Small intestine (tissue), 7 donors: Measurements from ENCODE around the gene SMTN. TPM values are rescaled to one million over a fixed set of nuclear protein-coding genes. Genes with fewer than 3 reads are reported as not detected.

Experiments
- DNase-seq, 2 donors: peaks; one replicate each; pipeline versions ENCODE4 v3.0.0 to v3.0.0-alpha.2; 2013
- FAIRE-seq: peaks from 2 replicates; lab custom pipeline; 2012; peaks lifted over from hg19 to GRCh38; lab: Jason Lieb, UNC
- H3K27ac ChIP-seq, 3 donors: one replicate each; pipeline ENCODE4 v1.5.1; 2013; ENCODE audit warnings: low read length in 2 of 3, mild to moderate bottlenecking in 2 of 3, control low read depth in 1 of 3, inconsistent platforms in 1 of 3, low read depth in 1 of 3, moderate library complexity in 1 of 3
- H3K27me3 ChIP-seq, 3 donors: one replicate each; pipeline ENCODE4 v1.6.1; 2013; ENCODE audit warnings: low read length in 3 of 3, inconsistent platforms in 1 of 3; ENCODE audit not compliant: control insufficient read depth in 3 of 3, insufficient read depth in 3 of 3
- H3K36me3 ChIP-seq, 3 donors: one replicate each; pipeline ENCODE4 v1.6.1; 2013; ENCODE audit warnings: low read length in 3 of 3, inconsistent platforms in 1 of 3, low read depth in 1 of 3, mild to moderate bottlenecking in 1 of 3, moderate library complexity in 1 of 3; ENCODE audit not compliant: control insufficient read depth in 3 of 3, insufficient read depth in 2 of 3
- H3K4me1 ChIP-seq, 3 donors: one replicate each; pipeline ENCODE4 v1.6.1; 2013; ENCODE audit warnings: low read length in 2 of 3, inconsistent platforms in 1 of 3, low read depth in 1 of 3, mild to moderate bottlenecking in 1 of 3, moderate library complexity in 1 of 3; ENCODE audit not compliant: control insufficient read depth in 3 of 3, insufficient read depth in 2 of 3
- H3K4me3 ChIP-seq, 3 donors: one replicate each; pipeline ENCODE4 v1.5.1; 2013; ENCODE audit warnings: low read length in 3 of 3, control low read depth in 1 of 3, inconsistent platforms in 1 of 3, low read depth in 1 of 3, mild to moderate bottlenecking in 1 of 3, moderate library complexity in 1 of 3
- H3K9me3 ChIP-seq, 2 donors: one replicate each; pipeline ENCODE4 v1.6.1; 2013; ENCODE audit warnings: low read depth in 1 of 2, low read length in 1 of 2; ENCODE audit not compliant: control insufficient read depth in 2 of 2, insufficient read depth in 1 of 2
- WGBS, 3 donors: extraction: QIAGEN DNeasy Blood & Tissue Kit; methylation state at CpG; one replicate each; pipeline ENCODE4 v1.1.7; 2013; 5-methylcytosine and 5-hydroxymethylcytosine counted together
- polyA plus RNA-seq, 4 donors: library from polyadenylated mRNA; stranded (reverse) in 3 of 4; unstranded in 1 of 4; fragments of 200-250 nt in 3 of 4; fragments of 120-200 nt in 1 of 4; gene quantifications; one replicate each; pipeline versions ENCODE4 v1.2.1 to v1.2.3, GENCODE V29; 2013
- donor health status: healthy with polysubstance abuse.
- donor health status: control.
- donor health status: control.
- donor health status: Bipolar disorder and iron deficiency.
- donor health status: healthy.

The SMTN gene
- polyA plus RNA-seq, 4 donors, result 7.8 to 74.8 (median 44.2) TPM

DNA sequence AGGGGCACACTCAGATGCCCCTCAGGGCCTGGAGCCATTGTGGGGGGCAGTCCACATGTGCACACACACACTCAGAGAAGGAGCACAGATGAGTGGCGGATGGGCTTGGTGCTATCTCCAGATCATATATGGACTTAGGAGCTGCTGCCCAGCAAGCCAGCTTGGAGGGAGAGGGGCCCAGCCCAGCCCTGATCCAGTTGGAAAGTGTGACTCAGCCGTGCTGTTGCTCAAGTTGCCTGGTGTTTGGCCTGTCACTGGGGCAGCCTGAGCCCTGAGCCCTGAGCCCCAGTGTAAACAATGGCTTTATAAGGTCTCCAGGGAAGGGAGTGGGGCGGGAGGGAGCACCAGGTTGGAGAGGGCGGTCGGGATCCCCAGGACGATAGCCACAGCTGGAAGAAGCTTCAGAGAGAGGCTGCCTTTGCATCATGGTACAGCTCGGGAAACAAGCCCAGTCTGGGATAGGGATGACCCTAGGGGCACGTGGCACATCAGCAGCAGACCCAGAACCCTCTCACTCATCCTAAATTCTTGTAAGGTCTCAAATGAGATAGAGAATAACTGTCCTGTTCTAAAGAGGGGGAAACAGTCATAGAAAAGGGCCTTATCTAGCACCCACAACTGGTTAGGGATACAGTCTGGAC is 21.4 kb downstream of the SMTN start:
- Histone ChIP-seq H3K36me3 (peaks cover 2 to 83% (median 18%) of the 10 kb centered on the region in 3 donors), H3K4me1 (peaks cover 0 to 24% (median 0%) of the 10 kb centered on the region in 3 donors), H3K4me3 (no peak overlapping the region), H3K9me3 (no peaks in the 10 kb centered on the region), H3K27me3 (no peaks in the 10 kb centered on the region), H3K27ac (peak overlapping the region in 2 of 3 donors; percentile 65 to 69)
- FAIRE-seq (no peak), DNase-seq (peak in 1 of 2 donors; percentile 80)
- 59 to 82% (median 75%) methylated on average over 8 of the region's 8 CpGs for WGBS, 3 donors

DNA sequence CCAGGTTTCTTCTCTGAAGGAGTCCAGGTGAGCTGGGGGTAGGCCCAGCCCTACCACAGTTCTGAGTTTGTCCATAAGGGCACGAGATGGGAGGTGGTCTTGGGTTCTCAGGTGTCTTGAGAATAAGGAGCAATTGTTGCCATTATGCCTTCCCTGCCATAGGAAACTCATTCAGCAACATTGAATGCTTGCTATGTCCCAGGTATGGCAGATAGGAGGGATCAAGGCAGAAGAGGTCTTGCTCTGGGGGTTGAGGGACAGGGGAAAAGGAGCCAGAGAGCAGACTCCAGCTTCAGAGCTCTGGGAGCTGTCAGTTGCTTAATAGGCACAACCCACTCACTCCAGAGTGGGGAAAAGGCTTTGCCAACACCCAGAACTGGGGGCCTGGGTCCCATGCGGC is 22.0 kb downstream of the SMTN start:
- no peak for DNase-seq
- no peak for FAIRE-seq
- no peaks in the 10 kb centered on the region for H3K9me3 ChIP-seq
- H3K4me3 ChIP-seq, result no peak overlapping the region
- WGBS, 3 donors, result 77 to 83% (median 80%) methylated on average over 2 of the region's 2 CpGs
- H3K27ac ChIP-seq, result peak overlapping the region in 2 of 3 donors; percentile 65 to 69
- peaks cover 0 to 25% (median 0%) of the 10 kb centered on the region in 3 donors for H3K4me1 ChIP-seq
- H3K36me3 ChIP-seq, result peaks cover 2 to 77% (median 18%) of the 10 kb centered on the region in 3 donors
- no peaks in the 10 kb centered on the region for H3K27me3 ChIP-seq

DNA sequence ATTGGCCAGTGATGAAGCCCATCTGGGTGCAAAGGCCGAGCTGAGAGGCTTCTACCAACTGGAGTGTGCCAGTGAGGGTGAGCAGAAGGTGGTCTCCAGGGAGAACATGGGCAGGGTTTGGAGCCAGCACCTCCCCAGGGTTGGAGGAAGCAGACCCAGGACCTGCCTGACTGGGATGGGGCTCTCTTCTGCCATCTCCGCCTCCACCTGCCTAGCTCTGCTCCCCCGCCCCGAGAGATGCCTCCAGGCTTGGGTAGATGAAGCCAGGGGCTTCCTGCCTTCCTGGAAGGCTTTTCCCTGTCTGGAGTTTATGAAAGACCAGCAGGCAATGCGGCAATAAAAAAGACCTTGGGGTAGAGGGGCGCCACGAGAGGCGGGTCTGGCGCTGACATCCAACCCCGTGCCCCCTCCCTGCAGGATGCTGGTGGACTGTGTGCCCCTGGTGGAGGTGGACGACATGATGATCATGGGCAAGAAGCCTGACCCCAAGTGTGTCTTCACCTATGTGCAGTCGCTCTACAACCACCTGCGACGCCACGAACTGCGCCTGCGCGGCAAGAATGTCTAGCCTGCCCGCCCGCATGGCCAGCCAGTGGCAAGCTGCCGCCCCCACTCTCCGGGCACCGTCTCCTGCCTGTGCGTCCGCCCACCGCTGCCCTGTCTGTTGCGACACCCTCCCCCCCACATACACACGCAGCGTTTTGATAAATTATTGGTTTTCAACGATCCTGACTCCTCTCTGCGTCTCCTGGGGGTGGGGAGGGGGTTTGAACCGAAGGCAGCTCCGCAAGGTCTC is 23.0 kb downstream of the SMTN start:
- H3K9me3 ChIP-seq, result no peaks in the 10 kb centered on the region
- H3K4me1 ChIP-seq, result peaks cover 0 to 21% (median 0%) of the 10 kb centered on the region in 3 donors
- DNase-seq (no peak), FAIRE-seq (no peak)
- H3K4me3 ChIP-seq, result no peak overlapping the region
- peaks cover 2 to 67% (median 16%) of the 10 kb centered on the region in 3 donors for H3K36me3 ChIP-seq
- H3K27me3 ChIP-seq, result no peaks in the 10 kb centered on the region
- 77 to 83% (median 82%) methylated on average over 33 of the region's 33 CpGs for WGBS, 3 donors
- peak overlapping the region in 2 of 3 donors; percentile 65 to 69 for H3K27ac ChIP-seq

DNA sequence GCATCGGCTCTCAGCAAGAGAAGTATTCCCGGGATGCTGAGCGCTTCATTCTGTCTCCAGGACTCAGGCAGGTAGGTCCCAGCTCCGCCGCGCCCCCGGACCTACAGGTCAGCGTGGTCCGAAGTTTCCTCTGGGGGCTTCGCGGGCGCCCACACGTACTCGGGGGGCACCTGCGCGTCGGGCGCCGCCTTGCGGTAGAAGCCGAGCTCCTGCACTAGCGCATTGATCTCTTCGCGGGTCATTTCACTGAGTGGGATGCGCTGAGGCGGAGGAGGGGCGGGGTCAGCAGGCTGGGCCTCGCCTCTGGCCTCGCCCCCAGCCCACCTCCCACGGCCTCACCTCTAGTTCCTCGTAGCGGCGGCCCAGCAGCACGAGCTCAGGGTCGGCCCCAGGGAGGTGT is 23.8 kb downstream of the SMTN start:
- WGBS, 3 donors, result 48 to 79% (median 61%) methylated on average over 32 to 35 of the region's 35 CpGs
- DNase-seq, result peak in 1 of 2 donors; percentile 57

DNA sequence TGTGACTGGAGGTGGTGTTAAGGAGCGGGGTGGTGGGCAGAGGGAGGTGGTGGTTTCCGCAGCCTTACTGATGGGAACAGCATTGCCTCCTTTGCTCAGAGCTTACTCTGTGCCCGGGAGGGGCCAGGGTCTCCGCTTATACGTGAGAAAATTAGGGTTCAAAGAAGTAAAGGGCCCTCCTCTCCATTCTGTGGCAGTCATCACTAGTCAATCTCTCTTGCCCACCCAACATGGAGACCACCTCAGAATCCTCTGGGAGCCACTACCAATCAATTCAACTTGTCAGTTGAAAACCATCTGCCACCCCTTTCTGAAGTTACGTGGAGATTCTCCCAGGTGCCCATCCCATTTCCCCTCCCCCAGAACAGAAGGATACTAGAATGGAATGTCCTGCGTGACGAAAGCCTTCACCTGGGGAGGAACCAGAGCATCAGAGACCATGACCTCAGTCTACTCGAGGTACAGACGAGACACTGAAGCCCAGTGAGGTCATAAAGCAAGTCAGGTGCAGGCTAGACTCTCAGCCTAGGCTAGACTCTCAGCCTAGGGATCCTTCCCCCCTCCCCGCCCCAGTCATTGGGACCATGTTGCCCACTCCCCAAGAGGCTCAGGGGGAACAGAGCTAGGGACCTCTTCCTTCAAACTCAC is 24.3 kb downstream of the SMTN start:
- H3K4me3 ChIP-seq, result no peak overlapping the region

More for the DNA sequence above, 23.8 kb downstream of the SMTN start:
- no peaks in the 10 kb centered on the region for H3K27me3 ChIP-seq
- H3K9me3 ChIP-seq, result no peaks in the 10 kb centered on the region
- no peak overlapping the region for H3K4me3 ChIP-seq
- peaks cover 1 to 60% (median 11%) of the 10 kb centered on the region in 3 donors for H3K36me3 ChIP-seq
- peak overlapping the region in 1 of 3 donors; percentile 95 for H3K27ac ChIP-seq
- FAIRE-seq, result no peak
- H3K4me1 ChIP-seq, result peaks cover 0 to 21% (median 0%) of the 10 kb centered on the region in 3 donors

DNA sequence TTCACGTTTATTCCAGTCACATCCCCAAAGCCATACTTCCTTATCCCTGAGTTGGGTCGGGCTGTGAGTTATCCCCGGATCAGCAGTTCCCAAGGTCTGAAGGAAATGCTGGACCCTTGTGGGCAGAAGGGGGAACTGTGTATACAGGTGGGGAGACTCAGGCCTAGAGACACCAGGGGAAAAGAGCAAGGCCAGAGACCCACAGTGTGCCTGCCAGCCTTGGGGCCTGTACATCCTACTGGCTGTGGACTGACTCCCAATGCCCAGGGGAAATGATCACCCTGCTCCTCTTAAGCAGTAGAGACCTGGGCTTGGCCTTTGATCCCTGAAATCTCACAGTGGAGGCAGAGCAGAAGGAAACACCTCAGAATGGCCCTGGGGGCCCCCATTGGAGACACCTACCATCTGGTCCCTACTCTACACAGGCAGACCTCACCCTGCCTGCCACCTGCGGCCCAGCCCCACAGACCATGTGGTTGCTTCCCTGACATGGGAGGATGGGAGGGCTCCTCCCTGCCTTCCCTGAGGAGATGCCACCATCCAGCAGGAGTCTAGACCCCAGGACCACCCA is 25.0 kb downstream of the SMTN start:
- no peak for FAIRE-seq
- DNase-seq, result peak in 1 of 2 donors; percentile 49
- peaks cover 0 to 21% (median 0%) of the 10 kb centered on the region in 3 donors for H3K4me1 ChIP-seq
- no peaks in the 10 kb centered on the region for H3K9me3 ChIP-seq
- peaks cover 0 to 49% (median 4%) of the 10 kb centered on the region in 3 donors for H3K36me3 ChIP-seq
- peak overlapping the region in 2 of 3 donors; percentile 86 to 95 for H3K27ac ChIP-seq
- WGBS, 3 donors, result 27 to 46% (median 34%) methylated on average over 4 of the region's 4 CpGs
- no peaks in the 10 kb centered on the region for H3K27me3 ChIP-seq
- peak overlapping the region in 2 of 3 donors; percentile 66 to 72 for H3K4me3 ChIP-seq

More for the DNA sequence above, 24.3 kb downstream of the SMTN start:
- peaks cover 0 to 21% (median 0%) of the 10 kb centered on the region in 3 donors for H3K4me1 ChIP-seq
- DNase-seq, result no peak
- no peaks in the 10 kb centered on the region for H3K9me3 ChIP-seq
- no peak for FAIRE-seq
- peaks cover 0 to 54% (median 8%) of the 10 kb centered on the region in 3 donors for H3K36me3 ChIP-seq
- WGBS, 3 donors, result 70 to 80% (median 72%) methylated on average over 11 of the region's 11 CpGs
- H3K27me3 ChIP-seq, result no peaks in the 10 kb centered on the region
- peak overlapping the region in 2 of 3 donors; percentile 86 to 95 for H3K27ac ChIP-seq

DNA sequence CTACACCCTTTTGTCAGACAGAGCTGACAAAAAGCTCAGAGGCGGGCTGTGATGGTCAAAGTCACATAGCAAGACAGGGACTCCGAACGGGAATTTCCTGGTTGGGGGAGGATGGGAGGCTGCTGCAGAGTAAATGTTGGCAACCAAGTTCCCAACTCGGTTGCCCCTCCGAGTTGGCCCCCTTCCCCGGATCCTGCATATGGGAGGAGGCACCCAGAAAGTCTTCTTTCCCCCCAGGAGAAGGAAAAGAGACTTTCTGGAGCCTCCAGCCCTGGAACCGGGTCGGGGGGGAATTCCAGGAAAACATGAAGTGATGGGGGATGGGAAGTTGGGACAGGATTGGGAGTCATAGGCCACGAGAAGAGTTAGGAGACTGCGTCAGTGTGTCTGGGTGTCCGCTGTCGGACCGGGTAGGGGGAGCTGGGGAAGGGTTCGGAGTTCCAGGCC is 25.6 kb downstream of the SMTN start:
- Histone ChIP-seq H3K27ac (peak overlapping the region; percentile 63 to 95 (median 86)), H3K4me3 (peak overlapping the region; percentile 47 to 72 (median 66)), H3K36me3 (peaks cover 0 to 42% (median 4%) of the 10 kb centered on the region in 3 donors), H3K27me3 (no peaks in the 10 kb centered on the region), H3K9me3 (no peaks in the 10 kb centered on the region), H3K4me1 (peaks cover 0 to 20% (median 0%) of the 10 kb centered on the region in 3 donors)
- WGBS, 3 donors, result 52 to 68% (median 64%) methylated on average over 14 of the region's 14 CpGs
- no peak for FAIRE-seq
- DNase-seq, result peak in 1 of 2 donors; percentile 33
